ENCODE measurements around the gene METTL17. TPM values are rescaled to one million over a fixed set of nuclear protein-coding genes. Genes with fewer than 3 reads are reported as not detected.
A peak's percentile ranks its signal among the peaks of the same experiment; 100 is the strongest.

Gene METTL17
- polyA plus RNA-seq, 1 donor = 86.6 TPM

DNA sequence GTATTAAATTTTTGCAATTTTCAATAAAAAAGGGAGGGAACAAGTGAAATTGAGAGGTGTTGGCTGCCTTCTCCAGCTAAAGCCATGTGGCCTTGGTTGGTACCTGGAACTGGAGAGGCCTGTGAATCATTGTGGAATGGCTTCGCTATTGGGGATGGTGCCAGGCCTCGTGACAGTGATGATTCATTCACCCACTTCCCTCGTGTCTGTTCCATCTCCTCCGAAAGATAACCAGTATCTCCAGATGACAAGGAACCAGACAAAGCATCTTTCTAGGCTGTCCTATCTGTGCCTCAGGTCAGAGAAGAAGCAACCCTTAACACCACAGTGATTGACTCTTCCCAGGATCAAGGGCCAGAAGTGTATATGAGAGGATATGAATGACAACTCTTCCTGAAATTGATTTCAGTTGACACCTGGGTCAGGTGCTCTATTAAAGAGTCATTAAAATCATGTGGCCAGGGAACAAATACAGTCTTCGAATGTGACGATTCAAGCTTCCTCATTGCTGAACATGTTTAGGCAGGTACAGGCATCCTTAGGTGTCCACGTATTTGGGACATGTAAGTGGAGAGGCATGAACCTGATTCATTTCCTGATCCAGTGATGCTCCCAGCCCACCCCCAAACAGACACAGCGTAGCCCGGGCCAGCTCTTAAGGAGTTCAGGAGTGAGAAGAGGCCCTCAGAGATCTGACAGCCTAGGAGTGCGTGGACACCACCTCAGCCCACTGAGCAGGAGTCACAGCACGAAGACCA is 52.1 kb downstream of the METTL17 start, which contains the start of gene RNASE7:
Gene RNASE7 (plus strand): TSS at position 687 of the 758 bp plus-strand sequence. CDS start 631 bp downstream, outside the sequence.
- H3K27ac ChIP-seq (ENCODE audit: low read length) = no peak within 1 kb of the TSS
- H3K27me3 ChIP-seq (ENCODE audit: control insufficient read depth, insufficient read depth, low read length) = no peaks in the 10 kb centered on the region
- H3K9me3 ChIP-seq (ENCODE audit: control insufficient read depth, low read depth, low read length) = no peaks in the 10 kb centered on the region
- no peak within 1 kb of the TSS for H3K4me3 ChIP-seq (ENCODE audit: low read length)
- peaks cover 40% of the 10 kb centered on the region for H3K4me1 ChIP-seq (ENCODE audit: control insufficient read depth, insufficient read depth, low read length)
- WGBS (ENCODE audit: insufficient coverage, low lambda C conversion rate) = no CpG with 5 or more reads among the region's 11 CpGs
- no peaks in the 10 kb centered on the region for H3K36me3 ChIP-seq (ENCODE audit: control insufficient read depth, insufficient read depth, low read length)
- no peak for DNase-seq

DNA sequence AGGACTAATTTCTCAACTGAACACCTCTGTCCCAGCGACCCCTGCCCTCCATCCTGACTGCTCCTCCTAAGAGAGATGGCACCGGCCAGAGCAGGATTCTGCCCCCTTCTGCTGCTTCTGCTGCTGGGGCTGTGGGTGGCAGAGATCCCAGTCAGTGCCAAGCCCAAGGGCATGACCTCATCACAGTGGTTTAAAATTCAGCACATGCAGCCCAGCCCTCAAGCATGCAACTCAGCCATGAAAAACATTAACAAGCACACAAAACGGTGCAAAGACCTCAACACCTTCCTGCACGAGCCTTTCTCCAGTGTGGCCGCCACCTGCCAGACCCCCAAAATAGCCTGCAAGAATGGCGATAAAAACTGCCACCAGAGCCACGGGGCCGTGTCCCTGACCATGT is 53.1 kb downstream of the METTL17 start:
- H3K4me1 ChIP-seq (ENCODE audit: control insufficient read depth, insufficient read depth, low read length) = peaks cover 30% of the 10 kb centered on the region
- WGBS (ENCODE audit: insufficient coverage, low lambda C conversion rate) = no CpG with 5 or more reads among the region's 8 CpGs
- H3K4me3 ChIP-seq (ENCODE audit: low read length) = no peak overlapping the region
- H3K27ac ChIP-seq (ENCODE audit: low read length) = no peak overlapping the region
- H3K9me3 ChIP-seq (ENCODE audit: control insufficient read depth, low read depth, low read length) = no peaks in the 10 kb centered on the region
- DNase-seq = no peak
- no peaks in the 10 kb centered on the region for H3K36me3 ChIP-seq (ENCODE audit: control insufficient read depth, insufficient read depth, low read length)
- no peaks in the 10 kb centered on the region for H3K27me3 ChIP-seq (ENCODE audit: control insufficient read depth, insufficient read depth, low read length)

DNA sequence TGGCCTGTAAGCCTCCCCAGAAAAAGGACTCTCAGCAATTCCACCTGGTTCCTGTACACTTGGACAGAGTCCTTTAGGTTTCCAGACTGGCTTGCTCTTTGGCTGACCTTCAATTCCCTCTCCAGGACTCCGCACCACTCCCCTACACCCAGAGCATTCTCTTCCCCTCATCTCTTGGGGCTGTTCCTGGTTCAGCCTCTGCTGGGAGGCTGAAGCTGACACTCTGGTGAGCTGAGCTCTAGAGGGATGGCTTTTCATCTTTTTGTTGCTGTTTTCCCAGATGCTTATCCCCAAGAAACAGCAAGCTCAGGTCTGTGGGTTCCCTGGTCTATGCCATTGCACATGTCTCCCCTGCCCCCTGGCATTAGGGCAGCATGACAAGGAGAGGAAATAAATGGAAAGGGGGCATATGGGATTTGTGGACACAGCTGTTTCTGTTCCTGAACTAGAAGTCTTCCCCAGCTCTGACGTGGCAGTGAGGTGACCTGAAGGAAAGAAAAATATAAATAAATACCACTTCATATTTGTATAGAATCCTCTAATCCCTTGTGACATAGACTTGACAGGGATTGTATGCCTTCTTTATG is 53.7 kb downstream of the METTL17 start:
- WGBS (ENCODE audit: insufficient coverage, low lambda C conversion rate) = 50% methylated on average over 2 of the region's 2 CpGs
- H3K4me1 ChIP-seq (ENCODE audit: control insufficient read depth, insufficient read depth, low read length) = peaks cover 24% of the 10 kb centered on the region
- no peak for DNase-seq
- no peaks in the 10 kb centered on the region for H3K36me3 ChIP-seq (ENCODE audit: control insufficient read depth, insufficient read depth, low read length)
- no peaks in the 10 kb centered on the region for H3K27me3 ChIP-seq (ENCODE audit: control insufficient read depth, insufficient read depth, low read length)
- H3K9me3 ChIP-seq (ENCODE audit: control insufficient read depth, low read depth, low read length) = no peaks in the 10 kb centered on the region
- H3K4me3 ChIP-seq (ENCODE audit: low read length) = no peak overlapping the region
- H3K27ac ChIP-seq (ENCODE audit: low read length) = no peak overlapping the region

DNA sequence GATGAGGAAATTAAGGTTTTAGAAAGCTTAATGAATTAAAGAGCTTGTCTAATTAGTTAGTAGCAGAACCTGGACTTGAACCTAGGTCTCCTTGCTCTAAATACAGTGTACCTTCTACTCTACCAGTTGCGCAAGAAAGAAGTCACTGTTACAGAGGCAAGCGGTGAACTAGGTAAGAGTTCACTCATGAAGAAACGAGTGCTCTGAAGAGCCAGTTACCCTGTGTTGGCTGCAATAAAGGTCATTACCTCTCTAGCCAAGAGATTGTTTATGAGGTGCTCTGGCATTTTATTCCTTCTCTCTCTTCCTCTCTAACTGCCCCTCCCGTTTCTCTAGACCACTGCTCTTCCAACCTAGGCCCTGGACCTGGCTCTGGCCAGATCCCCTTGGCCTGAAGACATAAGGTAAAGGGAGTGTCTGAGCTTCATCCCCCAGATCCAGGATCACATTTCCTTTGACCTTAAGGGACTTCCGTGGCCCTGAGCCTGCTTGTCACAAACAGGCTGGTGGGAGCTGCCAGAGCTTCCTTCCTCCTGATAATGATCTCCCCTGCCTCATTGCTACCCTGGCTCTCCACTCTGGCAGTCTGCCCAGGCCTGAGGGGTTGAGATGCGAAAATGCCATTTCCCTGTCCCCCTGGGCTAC is 54.3 kb downstream of the METTL17 start:
- peak; percentile 72 to 80 for DNase-seq
- no peak overlapping the region for H3K4me3 ChIP-seq (ENCODE audit: low read length)
- H3K27me3 ChIP-seq (ENCODE audit: control insufficient read depth, insufficient read depth, low read length) = no peaks in the 10 kb centered on the region
- H3K9me3 ChIP-seq (ENCODE audit: control insufficient read depth, low read depth, low read length) = no peaks in the 10 kb centered on the region
- peak overlapping the region; percentile 9 for H3K27ac ChIP-seq (ENCODE audit: low read length)
- H3K4me1 ChIP-seq (ENCODE audit: control insufficient read depth, insufficient read depth, low read length) = peaks cover 18% of the 10 kb centered on the region
- no peaks in the 10 kb centered on the region for H3K36me3 ChIP-seq (ENCODE audit: control insufficient read depth, insufficient read depth, low read length)
- WGBS (ENCODE audit: insufficient coverage, low lambda C conversion rate) = no CpG with 5 or more reads among the region's 6 CpGs

Other genes starting within 250 kb of the METTL17 start
- gene EDDM3A, start 244.1 kb upstream of the METTL17 start, polyA plus RNA-seq = not detected
- not detected for gene EDDM3B, start 221.6 kb upstream of the METTL17 start, polyA plus RNA-seq
- 15.9 TPM for gene RNASE6, start 208.7 kb upstream of the METTL17 start, polyA plus RNA-seq
- gene RNASE1, start 187.1 kb upstream of the METTL17 start, polyA plus RNA-seq = 107 TPM
- gene RNASE3, start 98.6 kb upstream of the METTL17 start, polyA plus RNA-seq = 0.18 TPM
- 0.39 TPM for gene RNASE2, start 34.5 kb upstream of the METTL17 start, polyA plus RNA-seq
- 0.06 TPM for gene SLC39A2, start 9.3 kb downstream of the METTL17 start, polyA plus RNA-seq
- 76.5 TPM for gene NDRG2, start 35.1 kb downstream of the METTL17 start, polyA plus RNA-seq
- gene TPPP2, start 40.2 kb downstream of the METTL17 start, polyA plus RNA-seq = 0.16 TPM
- gene RNASE13, start 44.8 kb downstream of the METTL17 start, polyA plus RNA-seq = 0.09 TPM
- 0.09 TPM for gene RNASE7, start 52.4 kb downstream of the METTL17 start, polyA plus RNA-seq
- not detected for gene RNASE8, start 67.8 kb downstream of the METTL17 start, polyA plus RNA-seq
- gene ARHGEF40, start 80.3 kb downstream of the METTL17 start, polyA plus RNA-seq = 28.7 TPM
- gene ZNF219, start 108.7 kb downstream of the METTL17 start, polyA plus RNA-seq = 45.2 TPM
- gene TMEM253, start 111.1 kb downstream of the METTL17 start, polyA plus RNA-seq = 62.3 TPM
- not detected for gene OR5AU1, start 166.1 kb downstream of the METTL17 start, polyA plus RNA-seq

Data from large intestine (tissue), 3 donors.